Jurkat, Clone E6-1 (cell line): ENCODE results near the gene CDK14.
A peak's percentile ranks its signal among the peaks of the same experiment; 100 is the strongest.

Experiments used
- DNase-seq: peaks from one replicate; pipeline ENCODE4 v3.0.0-alpha.2; 2011; ENCODE audit warnings: low read depth, low spot score
- H3K4me3 ChIP-seq: 2 replicates; pipeline ENCODE4 v1.5.1; 2011; ENCODE audit warnings: mild to moderate bottlenecking, low read length, control low read depth, moderate library complexity

Gene CDK14

DNA sequence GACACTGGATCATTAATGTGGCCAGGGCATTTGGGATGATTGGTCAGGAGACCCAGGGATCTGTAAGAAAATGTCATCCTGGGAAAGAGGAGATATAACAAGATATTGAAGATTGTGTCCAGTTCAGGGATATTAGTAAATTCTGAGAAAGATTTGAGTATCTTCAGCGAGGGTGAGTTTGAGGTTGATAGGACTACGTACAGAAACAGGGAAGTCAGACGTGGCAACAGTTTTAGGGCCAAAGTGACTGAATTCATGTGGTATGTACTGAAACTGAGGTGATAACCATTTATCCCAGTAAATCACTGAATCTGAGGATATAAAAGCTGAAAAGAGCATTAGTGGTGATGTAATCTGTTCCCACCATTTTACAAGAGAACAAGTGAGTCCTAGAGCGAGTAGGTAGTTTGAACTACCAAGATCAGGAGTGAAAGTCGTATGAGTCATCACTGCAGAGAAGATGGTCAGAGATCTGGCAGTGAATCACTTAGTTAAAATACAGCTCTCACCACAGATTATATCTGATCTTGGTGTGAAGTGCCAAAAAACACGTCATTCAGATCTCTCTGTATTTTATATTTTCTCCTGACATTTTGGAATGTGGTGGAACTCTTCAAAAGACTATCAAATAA, 220.5 kb downstream of the CDK14 start:
- DNase-seq: no peak

DNA sequence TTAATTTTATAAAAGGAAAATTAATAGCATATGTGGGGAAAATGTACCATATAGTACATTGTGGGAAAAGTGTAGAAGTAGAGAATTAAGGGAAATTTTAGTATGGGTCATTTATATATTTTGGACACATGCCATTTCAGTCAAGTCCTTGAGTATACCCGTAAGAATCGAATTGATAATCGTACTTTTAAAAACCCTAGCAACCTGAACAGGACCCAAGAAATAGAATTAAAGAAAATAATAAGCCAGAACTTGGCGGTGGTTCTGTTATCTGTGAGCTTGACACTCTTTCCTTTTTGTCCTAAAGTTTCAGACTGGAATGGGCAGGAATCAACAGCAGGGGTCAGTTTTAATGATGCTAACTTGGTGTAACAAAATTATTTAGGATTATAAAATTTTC, 221.0 kb downstream of the CDK14 start:
- DNase-seq: no peak
- H3K4me3 ChIP-seq: no peak overlapping the region

More for the DNA sequence above, 220.5 kb downstream of the CDK14 start:
- no peak overlapping the region for H3K4me3 ChIP-seq

DNA sequence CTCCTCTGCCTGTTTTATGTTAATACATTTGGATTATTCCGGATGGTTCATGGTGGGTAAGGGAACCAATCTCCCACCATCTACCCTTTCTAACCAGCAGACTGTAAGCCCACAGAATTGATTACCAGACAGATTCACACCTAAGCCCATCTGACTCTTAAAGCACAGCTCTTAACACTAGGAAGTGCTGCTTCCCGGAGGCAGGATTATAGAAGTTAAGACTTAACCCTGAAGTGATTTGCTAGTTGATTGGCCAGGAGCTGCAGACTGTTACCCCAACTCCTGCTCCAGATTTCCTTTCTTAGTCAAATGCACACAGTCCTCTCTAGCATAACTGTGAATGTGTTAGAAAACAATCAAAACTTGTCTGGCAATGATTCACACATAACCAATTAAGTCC, 221.7 kb downstream of the CDK14 start:
- no peak for DNase-seq
- H3K4me3 ChIP-seq: no peak overlapping the region

DNA sequence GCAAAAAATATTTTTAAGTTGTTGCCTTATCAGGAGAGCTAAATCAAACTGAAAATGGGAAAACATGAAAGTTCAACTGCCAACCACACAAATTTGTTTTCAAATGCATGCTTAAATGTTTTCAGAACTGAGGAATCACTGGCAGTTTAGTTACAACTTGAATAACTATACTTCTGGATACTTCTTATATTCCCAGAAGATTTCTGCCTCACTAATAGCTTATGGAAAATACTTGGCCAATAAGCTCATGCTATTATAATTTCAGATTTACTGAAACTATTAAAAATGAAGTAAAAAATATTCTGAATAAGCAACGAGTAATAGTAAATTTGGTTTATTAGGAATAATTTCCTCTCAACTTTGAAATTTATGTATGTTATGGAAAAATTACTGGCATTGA, 222.2 kb downstream of the CDK14 start:
- no peak overlapping the region for H3K4me3 ChIP-seq

DNA sequence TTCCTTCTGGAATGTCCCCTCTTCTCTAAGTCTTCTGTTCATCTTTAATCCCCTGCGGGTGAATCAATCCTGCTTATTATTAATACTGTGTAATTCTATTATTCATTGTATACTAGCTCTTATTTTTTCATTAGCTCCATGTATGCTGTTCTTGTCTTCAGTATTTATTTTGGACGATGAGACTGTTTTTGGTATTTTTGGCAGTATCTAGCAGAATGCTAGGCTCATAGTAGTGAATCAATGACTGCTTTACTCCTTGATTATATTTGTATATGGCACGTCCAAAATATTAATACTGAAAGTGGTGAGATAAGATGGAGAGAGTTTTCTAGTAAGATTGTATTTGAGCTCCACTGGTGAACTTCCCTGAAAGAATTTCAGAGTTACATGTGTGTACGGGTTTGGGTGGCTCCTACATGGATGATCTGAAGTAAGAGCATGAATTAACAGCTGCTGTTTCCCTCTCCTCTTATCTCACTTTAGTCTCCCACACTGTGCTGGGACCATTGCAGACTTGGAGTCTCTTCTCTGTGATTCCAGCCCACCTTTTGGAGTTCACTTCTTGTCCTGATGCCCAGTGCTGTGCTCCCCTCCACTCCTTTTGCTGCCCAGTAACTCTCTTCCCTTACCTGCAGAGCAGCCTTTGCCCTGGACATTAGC, 226.0 kb downstream of the CDK14 start:
- DNase-seq: no peak
- H3K4me3 ChIP-seq: no peak overlapping the region

More for the DNA sequence above, 222.2 kb downstream of the CDK14 start:
- no peak for DNase-seq

DNA sequence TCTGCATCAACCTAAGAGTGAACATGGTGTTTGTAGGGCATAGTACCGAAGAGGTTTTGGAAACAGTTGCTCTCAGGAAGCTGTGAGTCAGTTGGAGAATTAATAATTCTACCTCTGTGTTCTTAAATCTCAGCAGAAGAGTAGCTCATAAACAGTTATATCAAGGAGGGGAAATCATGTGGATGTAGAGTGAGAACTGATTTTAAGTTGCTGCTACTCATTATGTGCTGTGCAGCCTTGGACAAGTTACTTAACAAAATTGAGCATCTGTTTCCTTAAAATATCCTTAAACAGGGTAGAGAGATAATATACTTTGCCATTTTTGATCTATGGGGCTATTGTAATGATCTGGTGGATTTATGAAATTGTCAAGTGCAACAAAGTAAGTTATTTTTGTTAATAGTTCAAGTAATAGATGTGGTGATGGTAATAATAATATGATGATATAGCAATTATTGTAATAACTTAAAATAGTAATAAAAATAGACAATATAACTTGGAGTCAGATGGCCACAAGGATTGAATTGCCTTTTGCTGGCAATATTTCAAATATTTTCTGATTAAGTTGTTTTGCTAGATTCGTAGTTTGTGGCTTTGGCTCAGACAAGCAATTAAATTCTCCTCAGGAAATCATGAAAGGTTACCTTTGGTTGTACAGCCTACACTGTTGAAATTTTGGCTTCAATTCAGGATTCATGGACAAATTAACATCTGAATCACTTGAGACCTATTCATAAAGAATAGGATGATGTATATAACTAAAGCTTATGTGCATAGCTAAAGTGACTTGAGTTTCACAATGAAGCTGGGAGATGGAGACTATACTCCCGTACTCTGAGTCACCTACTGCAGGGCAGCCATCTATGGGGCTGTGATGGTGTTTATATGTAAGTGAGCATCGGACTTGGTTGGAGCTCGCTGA, 228.5 kb downstream of the CDK14 start:
- no peak for DNase-seq
- H3K4me3 ChIP-seq: no peak overlapping the region

DNA sequence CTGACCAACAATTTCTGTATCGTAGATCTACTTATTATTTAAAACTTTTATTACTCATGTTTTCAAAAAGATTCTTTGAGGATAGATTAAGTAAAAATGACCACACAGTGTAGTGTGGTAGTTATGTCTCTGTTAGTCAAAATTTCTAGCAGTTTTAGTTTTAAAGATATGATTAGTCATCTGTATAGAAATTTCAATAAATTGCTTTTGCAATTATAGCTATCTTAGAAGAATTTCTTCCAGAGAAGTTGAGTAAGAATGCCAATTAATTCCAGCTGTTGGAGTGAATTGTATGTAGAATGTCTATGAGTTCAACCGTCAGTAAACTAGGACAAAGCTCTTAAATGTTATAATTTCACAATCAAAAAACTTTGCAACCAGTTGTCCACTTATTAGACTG, 229.7 kb downstream of the CDK14 start:
- no peak for DNase-seq
- H3K4me3 ChIP-seq: no peak overlapping the region

DNA sequence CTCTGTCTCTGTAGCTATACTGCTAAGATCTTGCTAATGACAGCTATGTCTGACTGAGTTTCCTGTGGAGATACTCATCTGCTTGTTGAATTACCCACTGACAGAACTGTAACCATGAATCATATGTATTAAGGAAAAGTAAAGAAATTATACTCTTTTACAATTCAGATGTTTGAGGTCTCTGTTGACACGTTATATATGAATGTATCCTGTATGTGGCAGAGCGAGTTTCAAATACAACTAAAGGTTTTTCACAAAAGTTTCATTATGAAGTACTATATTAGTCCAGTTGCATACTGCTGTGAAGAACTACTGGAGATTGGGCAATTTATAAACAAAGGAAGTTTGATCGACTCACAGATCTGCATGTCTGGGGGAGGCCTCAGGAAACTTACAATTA, 232.5 kb downstream of the CDK14 start:
- no peak overlapping the region for H3K4me3 ChIP-seq
- no peak for DNase-seq

DNA sequence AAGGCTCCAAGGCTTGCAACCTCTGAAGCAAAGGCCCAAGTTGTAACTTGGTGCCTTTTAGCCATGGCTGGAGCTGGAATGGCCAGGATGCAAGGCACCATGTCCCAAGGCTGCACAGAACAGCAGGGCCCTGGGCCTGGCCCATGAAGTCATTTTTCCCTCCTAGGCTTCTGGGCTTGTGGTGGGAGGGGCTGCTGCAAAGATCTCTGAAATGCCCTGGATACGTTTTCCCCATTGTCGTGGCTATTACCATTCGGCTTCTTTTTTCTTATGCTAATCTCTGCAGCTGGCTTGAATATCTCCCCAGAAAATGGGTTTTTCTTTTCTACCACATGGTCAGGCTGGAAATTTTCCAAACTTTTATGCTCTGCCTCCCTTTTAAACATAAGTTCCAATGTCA, 234.2 kb downstream of the CDK14 start:
- H3K4me3 ChIP-seq: no peak overlapping the region
- DNase-seq: no peak

DNA sequence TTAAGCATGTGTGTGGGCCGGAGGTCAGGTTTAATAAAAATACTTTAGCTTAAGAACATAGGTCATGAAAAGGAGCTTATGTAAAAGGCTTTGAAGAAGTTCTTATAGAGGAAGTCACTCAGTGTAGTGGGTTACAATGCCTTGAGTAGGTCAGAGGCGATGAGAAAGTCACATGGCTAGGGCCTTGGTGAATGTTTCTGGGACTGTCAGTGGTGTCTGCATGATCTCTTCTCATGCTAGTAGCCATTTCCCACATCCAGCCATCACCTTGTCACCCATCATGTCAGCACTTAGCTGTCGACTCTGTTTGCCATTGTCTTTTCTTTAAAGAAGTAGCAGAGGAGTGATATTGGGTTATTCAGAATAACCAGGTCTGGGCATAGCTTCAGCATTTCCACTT, 236.6 kb downstream of the CDK14 start:
- DNase-seq: no peak
- no peak overlapping the region for H3K4me3 ChIP-seq

DNA sequence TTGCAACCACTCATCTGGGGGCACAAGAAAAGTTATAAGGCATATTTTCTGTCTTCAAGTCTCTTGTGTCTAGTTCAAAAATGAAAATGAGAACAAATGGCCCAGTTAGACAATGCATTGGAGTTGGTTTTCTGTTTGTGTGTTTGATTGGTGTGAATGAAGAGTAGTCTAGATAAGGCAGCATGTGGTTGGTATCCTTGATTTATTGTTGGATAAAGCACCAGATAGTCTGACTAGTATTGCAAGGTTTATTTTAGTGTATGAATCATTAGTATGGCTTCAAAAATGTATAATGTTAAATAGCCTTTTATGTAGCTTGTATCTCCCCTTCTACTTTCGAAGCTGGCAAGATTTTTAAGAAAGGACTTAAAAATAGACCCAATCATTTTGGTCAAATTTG, 237.3 kb downstream of the CDK14 start:
- DNase-seq: no peak
- no peak overlapping the region for H3K4me3 ChIP-seq

DNA sequence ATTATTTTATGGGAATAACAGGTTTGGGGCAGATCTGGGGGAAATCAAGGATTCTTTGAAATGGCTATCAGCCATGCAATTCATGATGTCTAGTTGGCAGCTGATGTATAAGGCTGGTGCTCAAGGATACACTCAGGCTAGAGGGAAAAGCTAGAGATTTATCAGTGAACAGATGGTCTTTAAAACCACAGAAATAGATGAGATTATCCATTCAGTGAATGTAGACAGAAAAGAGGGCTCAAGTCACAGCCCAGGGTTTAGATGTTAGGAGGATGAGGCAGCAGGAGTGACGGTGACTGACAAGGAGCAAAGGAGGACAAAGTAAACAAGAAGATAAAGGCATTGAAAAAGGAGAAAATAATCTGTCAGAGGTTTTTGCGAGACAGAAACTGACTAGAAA, 238.7 kb downstream of the CDK14 start:
- no peak overlapping the region for H3K4me3 ChIP-seq
- DNase-seq: no peak

DNA sequence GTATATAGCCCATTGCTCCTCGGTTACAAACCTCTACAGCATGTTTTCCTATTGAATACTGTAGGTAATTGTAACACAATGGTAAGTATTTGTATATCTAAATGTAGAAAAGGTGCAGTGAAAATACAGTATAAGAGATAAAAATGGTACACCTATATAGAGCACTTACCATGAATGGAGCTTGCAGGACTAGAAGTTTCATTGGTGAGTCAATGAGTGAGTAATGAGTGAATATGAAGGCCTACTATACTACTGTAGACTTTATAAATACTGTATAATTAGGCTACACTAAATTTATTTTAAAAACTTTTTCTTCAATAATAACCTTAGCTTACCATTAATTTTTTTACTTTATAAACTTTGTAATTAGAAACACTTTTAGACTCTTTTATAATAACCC, 239.7 kb downstream of the CDK14 start:
- no peak overlapping the region for H3K4me3 ChIP-seq
- DNase-seq: no peak

DNA sequence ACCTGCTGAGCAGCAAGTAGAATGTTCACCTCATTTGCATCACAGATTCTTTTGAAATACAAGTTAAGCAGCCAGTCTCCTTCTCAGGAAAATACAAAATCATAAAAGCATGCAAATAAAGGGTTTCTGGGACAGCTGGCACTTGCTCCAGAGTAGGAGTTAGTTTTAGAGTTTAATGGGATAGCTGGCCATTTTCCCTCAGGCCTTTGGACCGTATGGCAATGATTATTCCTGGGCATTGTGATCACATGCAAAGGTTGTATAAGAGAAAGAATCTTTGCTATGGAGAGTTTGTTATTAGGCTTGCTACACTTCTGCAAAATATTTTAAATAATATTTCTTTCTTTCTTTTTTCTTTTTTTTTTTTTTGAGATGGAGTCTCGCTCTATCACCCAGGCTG, 240.8 kb downstream of the CDK14 start:
- DNase-seq: no peak
- H3K4me3 ChIP-seq: no peak overlapping the region

DNA sequence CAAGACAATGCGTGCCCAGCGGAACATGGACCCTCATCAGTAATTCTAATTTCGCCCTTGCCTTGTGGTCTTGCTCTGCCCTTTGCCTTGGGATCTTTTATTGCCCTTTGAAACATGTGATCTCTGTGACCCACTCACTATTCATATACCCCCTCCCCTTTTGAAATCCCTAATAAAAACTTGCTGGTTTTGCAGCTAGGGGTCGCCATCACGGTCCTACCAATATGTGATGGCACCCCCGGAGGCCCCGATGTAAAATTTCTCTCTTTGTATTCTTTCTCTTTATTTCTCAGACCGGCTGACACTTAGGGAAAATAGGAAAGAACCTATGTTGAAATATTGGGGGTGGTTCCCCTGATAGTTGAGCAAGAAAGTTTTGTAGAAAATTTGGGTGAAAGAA, 242.7 kb downstream of the CDK14 start:
- H3K4me3 ChIP-seq: no peak overlapping the region
- DNase-seq: peak; percentile 1

DNA sequence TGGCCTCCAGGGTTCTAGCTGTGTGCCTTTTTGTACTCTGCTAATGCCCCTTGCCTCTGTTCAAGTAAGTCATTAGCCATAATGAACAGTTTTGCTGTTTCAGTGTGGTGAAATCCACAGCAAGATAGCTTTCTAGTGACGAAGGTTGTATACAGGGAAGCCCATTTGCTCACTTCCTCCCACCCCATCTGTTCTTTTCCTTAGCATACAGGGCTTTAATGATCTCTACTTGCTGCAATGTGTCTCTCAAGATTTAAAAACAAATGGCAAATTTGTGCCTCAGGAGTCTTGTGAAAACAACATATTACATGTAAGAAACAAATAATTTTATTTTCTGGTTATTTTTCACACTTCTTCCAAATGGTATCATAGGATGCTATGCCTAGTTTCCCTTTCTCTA, 243.2 kb downstream of the CDK14 start:
- no peak overlapping the region for H3K4me3 ChIP-seq
- no peak for DNase-seq

DNA sequence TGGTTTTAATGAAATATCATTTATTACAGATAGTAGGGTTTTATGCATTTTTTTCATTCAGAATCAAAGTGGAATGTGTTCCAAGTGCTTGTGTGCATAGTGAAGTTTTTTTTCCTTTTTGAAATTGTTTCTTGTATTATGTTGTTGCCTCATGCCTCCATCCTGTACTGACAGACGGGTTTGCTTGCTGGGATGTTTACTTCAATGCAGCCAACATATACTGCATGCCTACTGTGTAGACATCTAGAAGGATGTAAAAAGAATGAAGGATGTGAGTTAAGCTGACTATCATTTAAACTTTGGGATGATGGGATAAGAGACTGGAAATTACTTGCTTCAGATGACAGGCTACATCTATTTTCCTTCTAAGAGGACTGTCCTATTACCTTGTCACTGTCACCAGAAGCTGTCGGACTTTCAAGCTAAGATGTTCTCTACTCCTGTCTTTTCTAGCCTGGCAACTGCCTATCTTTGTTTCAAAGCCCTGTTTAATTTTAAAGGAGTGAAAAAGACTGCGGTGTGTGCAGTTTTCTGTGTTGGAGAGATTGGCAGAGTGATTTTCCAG, 243.7 kb downstream of the CDK14 start:
- no peak overlapping the region for H3K4me3 ChIP-seq
- DNase-seq: no peak

DNA sequence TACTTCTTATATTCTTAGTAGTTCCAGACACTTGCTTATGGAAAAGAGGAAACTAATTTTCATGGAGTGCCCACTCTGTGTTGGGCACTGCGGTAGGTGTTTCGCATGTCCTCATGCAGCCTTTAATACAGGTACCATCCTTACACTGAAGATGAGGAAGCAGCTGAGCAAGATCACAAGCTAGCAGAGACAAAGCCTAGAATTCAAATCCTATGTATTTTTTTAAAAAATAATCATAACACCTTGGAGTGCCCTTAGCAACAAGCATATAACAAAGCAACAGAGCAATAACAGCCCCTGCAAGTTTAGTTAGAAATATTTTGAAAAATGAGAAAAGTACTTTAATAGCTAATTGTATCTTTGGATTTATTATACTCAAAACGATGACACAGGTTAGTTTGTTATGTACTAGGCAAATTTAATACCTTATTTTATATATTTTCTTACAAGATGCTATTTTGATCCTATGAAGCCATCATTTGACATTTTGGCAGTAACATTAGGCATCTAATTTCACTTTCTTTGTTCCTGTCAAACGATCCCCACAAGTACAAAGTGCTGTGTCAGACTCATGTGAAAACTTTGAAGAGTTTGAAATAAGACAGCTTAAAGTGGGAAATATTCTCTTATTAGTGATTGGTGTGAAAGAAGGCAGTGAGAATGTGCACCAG, 245.8 kb downstream of the CDK14 start:
- H3K4me3 ChIP-seq: no peak overlapping the region
- no peak for DNase-seq

DNA sequence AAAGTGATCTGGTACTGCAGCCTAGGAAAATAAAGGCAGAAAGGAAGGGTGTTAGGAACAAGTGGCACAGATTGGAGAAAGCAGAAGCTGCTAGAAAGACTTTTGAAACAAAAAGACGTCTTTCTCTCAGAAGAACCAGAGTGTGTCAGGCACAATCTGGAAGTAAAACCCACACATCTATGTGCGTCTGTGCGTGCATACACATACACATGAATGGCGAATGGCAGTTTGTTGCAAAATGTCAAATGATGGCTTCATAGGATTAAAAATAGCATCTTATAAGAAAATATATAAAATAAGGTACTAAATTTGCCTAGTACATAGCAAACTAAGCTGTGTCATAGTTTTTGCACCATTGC, 246.3 kb downstream of the CDK14 start:
- no peak for DNase-seq
- H3K4me3 ChIP-seq: no peak overlapping the region

DNA sequence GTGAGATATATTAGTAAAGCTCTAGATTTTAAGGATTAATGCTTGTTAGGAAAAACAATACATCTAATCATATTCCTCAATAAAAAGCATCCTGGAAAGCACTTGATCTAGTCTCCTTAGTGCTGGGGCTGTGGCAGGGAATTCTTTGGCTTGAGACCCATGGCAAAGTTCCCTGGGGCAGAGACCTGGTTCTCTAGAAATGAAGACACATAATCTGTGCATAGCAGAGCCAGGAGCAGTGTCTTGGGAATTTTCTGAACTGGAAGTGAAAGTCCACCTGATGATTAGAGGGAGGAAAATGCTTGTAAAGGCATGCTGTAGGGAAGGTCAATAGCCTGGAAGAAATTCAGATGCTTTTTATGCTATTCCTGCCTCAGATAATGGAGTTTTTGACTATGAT, 247.4 kb downstream of the CDK14 start:
- DNase-seq: no peak

More for the DNA sequence above, 247.4 kb downstream of the CDK14 start:
- no peak overlapping the region for H3K4me3 ChIP-seq
